Choroid plexus epithelial cell (primary cell): ENCODE results near the gene AGBL3.

Experiments
- DNase-seq: peaks from one replicate; pipeline ENCODE4 v3.0.0-alpha.2; 2010; ENCODE audit warnings: low read depth
- H3K4me3 ChIP-seq: 2 replicates; pipeline ENCODE4 v1.5.1; 2011; ENCODE audit warnings: low read depth, mild to moderate bottlenecking, control low read depth, low read length, moderate library complexity
- CTCF ChIP-seq: conservative IDR thresholded peaks from 2 replicates; pipeline ENCODE4 v1.5.1; 2011; ENCODE audit warnings: low read depth, mild to moderate bottlenecking, control low read depth, inconsistent platforms, low read length, moderate library complexity

The AGBL3 gene

GRCh38 chr7:135075716-135076115, 89.4 kb downstream of the AGBL3 start:
- no peak overlapping the region for H3K4me3 ChIP-seq
- DNase-seq = no peak
- TF ChIP-seq CTCF = no peak

GRCh38 chr7:135076882-135077281, 90.6 kb downstream of the AGBL3 start:
- no peak for DNase-seq
- H3K4me3 ChIP-seq = no peak overlapping the region
- TF ChIP-seq CTCF = no peak

GRCh38 chr7:135077642-135078041, 91.3 kb downstream of the AGBL3 start:
- H3K4me3 ChIP-seq = no peak overlapping the region
- TF ChIP-seq CTCF = no peak
- DNase-seq = no peak

- no peak for TF ChIP-seq CTCF
- H3K4me3 ChIP-seq = no peak overlapping the region
- no peak for DNase-seq
Observed at GRCh38 chr7:135078051-135078450, 91.7 kb downstream of the AGBL3 start.

- no peak overlapping the region for H3K4me3 ChIP-seq
- no peak for DNase-seq
- no peak for TF ChIP-seq CTCF
Observed at GRCh38 chr7:135079068-135079467, 92.8 kb downstream of the AGBL3 start.

- TF ChIP-seq CTCF = no peak
- DNase-seq = no peak
- H3K4me3 ChIP-seq = no peak overlapping the region
Observed at GRCh38 chr7:135083005-135083404, 96.7 kb downstream of the AGBL3 start.

GRCh38 chr7:135088566-135088965, 102.3 kb downstream of the AGBL3 start:
- TF ChIP-seq CTCF = no peak
- no peak for DNase-seq
- no peak overlapping the region for H3K4me3 ChIP-seq
